Mesothelial cell of epicardium (in vitro differentiated cells): ENCODE results near the gene BEST4. TPM values are rescaled to one million over a fixed set of nuclear protein-coding genes. Genes with fewer than 3 reads are reported as not detected.
A peak's percentile ranks its signal among the peaks of the same experiment; 100 is the strongest.
"Not testable (repeated sequence)": the region's sequence is repeated elsewhere in the genome, so short reads cannot be mapped to it uniquely, and the experiment has no call there.

Source experiments
- DNase-seq, 2 experiments: peaks; one replicate each; pipeline ENCODE4 v3.0.0; 2021; ENCODE audit warnings: low spot score in 2 of 2; ENCODE audit not compliant: unreplicated experiment in 2 of 2
- H3K27ac Mint-ChIP-seq: 2 replicates; pipeline ENCODE4 v1.8.0; 2021; ENCODE audit warnings: mixed read lengths
- H3K27me3 Mint-ChIP-seq: 2 replicates; pipeline ENCODE4 v1.8.0; 2021; ENCODE audit warnings: low read depth, mixed read lengths
- H3K36me3 Mint-ChIP-seq: 2 replicates; pipeline ENCODE4 v1.8.0; 2021; ENCODE audit warnings: mixed read lengths
- H3K4me1 Mint-ChIP-seq: 2 replicates; pipeline ENCODE4 v1.8.0; 2021; ENCODE audit warnings: mixed read lengths
- H3K4me3 Mint-ChIP-seq: 2 replicates; pipeline ENCODE4 v1.8.0; 2021; ENCODE audit warnings: mild to moderate bottlenecking, moderate library complexity, mixed read lengths
- H3K9me3 Mint-ChIP-seq: 2 replicates; pipeline ENCODE4 v1.8.0; 2021; ENCODE audit warnings: mixed read lengths
- total RNA-seq: library from RNA; stranded (reverse); gene quantifications from 3 replicates; pipeline ENCODE4 v1.2.1, GENCODE V29; 2021
- TF ChIP-seq, protein P1 (sequence below): fragments of 200-600 bp; sonication (generic); IDR thresholded peaks from one replicate; pipeline ENCODE4 v1.5.0; 2021; ENCODE audit warnings: antibody characterized with exemption; ENCODE audit not compliant: unreplicated experiment

BEST4 gene
- total RNA-seq, 1 donor from 2014 or later: 1.4 TPM

DNA sequence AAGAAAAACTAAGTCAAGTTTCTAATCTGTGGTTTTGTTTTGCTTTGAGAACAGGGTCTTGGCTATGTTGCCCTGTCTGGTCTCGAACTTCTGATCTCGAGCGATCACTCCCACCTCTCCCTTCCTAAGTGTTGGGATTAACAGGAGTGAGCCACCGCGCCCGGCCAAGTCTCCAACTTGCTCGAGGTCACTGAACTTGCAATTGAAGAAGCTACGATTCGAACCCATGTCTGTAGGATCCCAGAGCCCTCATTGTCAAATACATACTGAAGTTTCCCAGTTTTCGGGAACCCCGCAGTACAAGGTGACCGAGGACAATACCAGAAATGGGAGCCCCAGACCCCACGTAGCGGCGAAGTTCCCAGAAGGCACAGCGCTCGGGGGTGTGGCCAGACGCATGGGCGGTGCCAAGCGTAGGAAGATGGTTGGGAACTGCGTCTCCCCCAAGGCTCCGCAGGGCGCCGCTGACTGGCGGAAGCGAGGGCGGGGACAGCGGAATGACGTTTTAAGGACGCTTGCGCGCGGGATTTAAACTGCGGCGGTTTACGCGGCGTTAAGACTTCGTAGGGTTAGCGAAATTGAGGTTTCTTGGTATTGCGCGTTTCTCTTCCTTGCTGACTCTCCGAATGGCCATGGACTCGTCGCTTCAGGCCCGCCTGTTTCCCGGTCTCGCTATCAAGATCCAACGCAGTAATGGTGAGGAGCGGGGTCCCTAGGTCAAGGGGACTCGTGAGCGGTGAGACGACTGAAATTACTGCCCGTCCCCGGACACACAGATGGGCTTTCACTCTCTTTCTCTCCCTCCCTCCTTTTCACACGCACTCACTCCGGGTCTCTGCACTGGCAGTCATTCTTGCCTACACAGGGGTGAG, 48.4 kb downstream of the BEST4 start, which contains the start of gene KIF2C:
TSS of gene KIF2C (plus strand) at position 531 of the 872 bp plus-strand sequence. CDS start at position 627, 96 bp downstream.
- Mint-ChIP-seq H3K36me3 (peaks cover 7% of the 10 kb centered on the region), H3K4me1 (peaks cover 13% of the 10 kb centered on the region), H3K27me3 (no peaks in the 10 kb centered on the region), H3K9me3 (peaks cover 5% of the 10 kb centered on the region), H3K27ac (peak within 1 kb of the TSS; percentile 97), H3K4me3 (peak within 1 kb of the TSS; percentile 89)
- TF ChIP-seq, protein P1, sequence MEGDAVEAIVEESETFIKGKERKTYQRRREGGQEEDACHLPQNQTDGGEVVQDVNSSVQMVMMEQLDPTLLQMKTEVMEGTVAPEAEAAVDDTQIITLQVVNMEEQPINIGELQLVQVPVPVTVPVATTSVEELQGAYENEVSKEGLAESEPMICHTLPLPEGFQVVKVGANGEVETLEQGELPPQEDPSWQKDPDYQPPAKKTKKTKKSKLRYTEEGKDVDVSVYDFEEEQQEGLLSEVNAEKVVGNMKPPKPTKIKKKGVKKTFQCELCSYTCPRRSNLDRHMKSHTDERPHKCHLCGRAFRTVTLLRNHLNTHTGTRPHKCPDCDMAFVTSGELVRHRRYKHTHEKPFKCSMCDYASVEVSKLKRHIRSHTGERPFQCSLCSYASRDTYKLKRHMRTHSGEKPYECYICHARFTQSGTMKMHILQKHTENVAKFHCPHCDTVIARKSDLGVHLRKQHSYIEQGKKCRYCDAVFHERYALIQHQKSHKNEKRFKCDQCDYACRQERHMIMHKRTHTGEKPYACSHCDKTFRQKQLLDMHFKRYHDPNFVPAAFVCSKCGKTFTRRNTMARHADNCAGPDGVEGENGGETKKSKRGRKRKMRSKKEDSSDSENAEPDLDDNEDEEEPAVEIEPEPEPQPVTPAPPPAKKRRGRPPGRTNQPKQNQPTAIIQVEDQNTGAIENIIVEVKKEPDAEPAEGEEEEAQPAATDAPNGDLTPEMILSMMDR: no peak
- peak; percentile 89 to 93 for DNase-seq

DNA sequence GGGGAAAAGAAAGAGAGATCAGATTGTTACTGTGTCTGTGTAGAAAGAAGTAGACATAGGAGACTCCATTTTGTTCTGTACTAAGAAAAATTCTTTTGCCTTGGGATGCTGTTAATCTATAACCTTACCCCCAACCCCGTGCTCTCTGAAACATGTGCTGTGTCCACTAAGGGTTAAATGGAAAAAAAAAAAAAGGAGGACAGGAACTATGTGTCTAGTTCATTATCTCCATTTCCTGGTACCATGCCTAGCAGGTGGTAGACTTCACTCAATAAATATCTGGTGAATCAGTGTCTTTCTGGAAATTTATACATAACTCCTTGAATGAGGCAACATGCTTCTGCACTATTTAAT, 49.0 kb downstream of the BEST4 start:
- Mint-ChIP-seq H3K4me3 (peak overlapping the region; percentile 89), H3K27ac (peak overlapping the region; percentile 97), H3K4me1 (peaks cover 13% of the 10 kb centered on the region)
- H3K27me3 Mint-ChIP-seq, H3K36me3 Mint-ChIP-seq, DNase-seq, H3K9me3 Mint-ChIP-seq: not testable (repeated sequence)

DNA sequence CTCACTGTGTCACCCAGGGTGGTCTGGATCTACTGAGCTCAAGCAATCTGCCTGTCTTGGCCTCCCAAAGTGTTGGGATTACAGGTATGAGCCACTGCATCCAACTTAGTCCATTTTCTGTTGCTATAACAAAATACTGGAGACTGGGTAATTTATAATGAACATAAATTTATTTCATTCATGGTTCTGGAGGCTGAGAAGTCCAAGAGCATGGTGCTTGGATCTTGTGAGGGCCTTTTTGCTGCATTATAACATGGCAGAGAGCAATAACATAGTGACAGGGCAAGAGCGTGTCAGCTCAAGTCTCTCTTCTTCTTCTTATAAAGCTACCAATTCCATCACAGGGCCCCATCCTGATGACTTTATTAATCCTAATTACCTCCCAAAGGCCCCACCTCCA, 52.0 kb downstream of the BEST4 start:
- TF ChIP-seq, protein P1: no peak
- Mint-ChIP-seq H3K9me3 (peaks cover 5% of the 10 kb centered on the region), H3K4me3 (no peak overlapping the region), H3K36me3 (no peaks in the 10 kb centered on the region), H3K27me3 (no peaks in the 10 kb centered on the region), H3K27ac (no peak overlapping the region), H3K4me1 (peaks cover 20% of the 10 kb centered on the region)
- DNase-seq: no peak

DNA sequence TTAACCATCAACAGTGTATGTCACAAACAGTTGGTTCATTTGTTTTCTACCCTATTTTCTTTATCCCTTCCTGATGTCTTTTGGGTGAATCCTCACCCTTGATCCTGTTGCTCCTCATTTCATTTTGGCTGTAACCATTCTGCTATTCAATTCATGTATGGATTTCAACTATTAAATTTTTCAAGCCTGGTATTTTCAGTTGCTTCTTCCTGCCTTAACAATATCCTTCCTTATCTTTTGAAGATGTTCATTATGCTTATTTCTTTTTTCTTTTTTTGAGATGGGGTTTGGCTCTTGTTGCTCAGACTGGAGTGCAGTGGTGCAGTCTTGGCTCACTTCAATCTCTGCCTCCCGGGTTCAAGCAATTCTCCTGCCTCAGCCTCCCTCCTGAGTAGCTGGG, 54.2 kb downstream of the BEST4 start:
- Mint-ChIP-seq H3K9me3 (peaks cover 5% of the 10 kb centered on the region), H3K27me3 (no peaks in the 10 kb centered on the region), H3K36me3 (no peaks in the 10 kb centered on the region), H3K4me1 (peaks cover 10% of the 10 kb centered on the region), H3K4me3 (no peak overlapping the region), H3K27ac (peak overlapping the region; percentile 41)
- TF ChIP-seq, protein P1: no peak
- no peak for DNase-seq

Other genes with a start within 250 kb of the BEST4 start
- 8.9 to 9.9 TPM (median 9.8 TPM) in 3 replicates for gene TMEM53, start 113.7 kb downstream of the BEST4 start, total RNA-seq
- 14.9 to 19.1 TPM (median 17.9 TPM) in 3 replicates for gene ARMH1, start 113.5 kb downstream of the BEST4 start, total RNA-seq
- not detected in 3 replicates for gene RNU5D-1, start 57.0 kb downstream of the BEST4 start, total RNA-seq
- 17.1 to 20.4 TPM (median 18.2 TPM) in 3 replicates for gene KIF2C, start 48.3 kb downstream of the BEST4 start, total RNA-seq
- 2,191 to 2,296 TPM (median 2,278 TPM) in 3 replicates for gene RPS8, start 12.6 kb downstream of the BEST4 start, total RNA-seq
- gene PLK3, start 12.2 kb upstream of the BEST4 start, total RNA-seq: 24.7 to 27.5 TPM (median 27.4 TPM) in 3 replicates
- gene DYNLT4, start 19.2 kb upstream of the BEST4 start, total RNA-seq: 0.31 to 0.72 TPM (median 0.47 TPM) in 3 replicates
- gene BTBD19, start 20.4 kb upstream of the BEST4 start, total RNA-seq: 33.6 to 43.7 TPM (median 38.3 TPM) in 3 replicates
- 1.4 to 1.7 TPM (median 1.4 TPM) in 3 replicates for gene PTCH2, start 55.1 kb upstream of the BEST4 start, total RNA-seq
- gene EIF2B3, start 198.4 kb upstream of the BEST4 start, total RNA-seq: 20.8 to 23.5 TPM (median 21.3 TPM) in 3 replicates
- 30.3 to 34.3 TPM (median 32.3 TPM) in 3 replicates for gene HECTD3, start 223.2 kb upstream of the BEST4 start, total RNA-seq
- gene UROD, start 224.1 kb upstream of the BEST4 start, total RNA-seq: 84.0 to 88.3 TPM (median 85.6 TPM) in 3 replicates